ENCODE measurements around the gene ARID5B.

ARID5B gene

GRCh38 chr10:62085821-62086220 is 184.3 kb downstream of the ARID5B start:
- Histone ChIP-seq H3K27ac (ENCODE audit: low read length) (no peak overlapping the region), H3K4me3 (ENCODE audit: low read length in 2 of 2) (no peak overlapping the region), H3K27me3 (ENCODE audit: control insufficient read depth in 1 of 2, insufficient read depth in 2 of 2, low read length in 2 of 2) (no peaks in the 10 kb centered on the region), H3K36me3 (ENCODE audit: control insufficient read depth in 2 of 2, insufficient read depth in 2 of 2, low read length in 2 of 2) (peaks cover 10 to 19% of the 10 kb centered on the region in 2 donors), H3K4me1 (ENCODE audit: control insufficient read depth, insufficient read depth, low read length) (peaks cover 18% of the 10 kb centered on the region), H3K9me3 (ENCODE audit: control insufficient read depth in 2 of 2, low read length in 2 of 2) (no peaks in the 10 kb centered on the region), H3K9ac (ENCODE audit: low read length in 2 of 2) (no peak overlapping the region)

GRCh38 chr10:62087329-62087728 is 185.8 kb downstream of the ARID5B start:
- Histone ChIP-seq H3K27ac (ENCODE audit: low read length) (no peak overlapping the region), H3K4me1 (ENCODE audit: control insufficient read depth, insufficient read depth, low read length) (peaks cover 13% of the 10 kb centered on the region), H3K9ac (ENCODE audit: low read length in 2 of 2) (no peak overlapping the region), H3K27me3 (ENCODE audit: control insufficient read depth in 1 of 2, insufficient read depth in 2 of 2, low read length in 2 of 2) (no peaks in the 10 kb centered on the region), H3K4me3 (ENCODE audit: low read length in 2 of 2) (no peak overlapping the region), H3K36me3 (ENCODE audit: control insufficient read depth in 2 of 2, insufficient read depth in 2 of 2, low read length in 2 of 2) (peaks cover 24 to 33% of the 10 kb centered on the region in 2 donors), H3K9me3 (ENCODE audit: control insufficient read depth in 2 of 2, low read length in 2 of 2) (no peaks in the 10 kb centered on the region)

DNA sequence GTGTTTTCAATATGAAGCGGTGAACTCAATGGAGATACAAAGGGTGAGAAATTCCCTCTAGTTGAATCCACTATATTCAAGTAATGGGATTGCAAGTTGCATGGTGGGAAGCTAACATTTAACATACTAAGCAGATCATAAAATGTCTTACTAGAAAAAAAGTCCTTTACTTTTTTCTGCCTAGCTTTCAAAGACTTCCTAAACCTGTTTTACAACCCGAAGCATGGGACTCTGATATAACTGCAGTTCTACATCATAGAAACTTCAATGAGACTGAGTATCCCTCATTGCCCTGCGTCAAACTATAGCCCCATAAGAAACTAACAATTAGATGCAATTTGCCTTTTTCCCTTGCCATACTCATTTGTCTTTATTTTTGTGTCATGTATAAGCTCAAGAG is 187.3 kb downstream of the ARID5B start:
- Histone ChIP-seq H3K4me3 (ENCODE audit: low read length in 2 of 2) (no peak overlapping the region), H3K27me3 (ENCODE audit: control insufficient read depth in 1 of 2, insufficient read depth in 2 of 2, low read length in 2 of 2) (no peaks in the 10 kb centered on the region), H3K4me1 (ENCODE audit: control insufficient read depth, insufficient read depth, low read length) (no peaks in the 10 kb centered on the region), H3K27ac (ENCODE audit: low read length) (no peak overlapping the region), H3K9ac (ENCODE audit: low read length in 2 of 2) (no peak overlapping the region), H3K36me3 (ENCODE audit: control insufficient read depth in 2 of 2, insufficient read depth in 2 of 2, low read length in 2 of 2) (peaks cover 29 to 38% of the 10 kb centered on the region in 2 donors), H3K9me3 (ENCODE audit: control insufficient read depth in 2 of 2, low read length in 2 of 2) (no peaks in the 10 kb centered on the region)

- Histone ChIP-seq H3K4me3 (ENCODE audit: low read length in 2 of 2) (no peak overlapping the region), H3K27ac (ENCODE audit: low read length) (no peak overlapping the region), H3K9me3 (ENCODE audit: control insufficient read depth in 2 of 2, low read length in 2 of 2) (no peaks in the 10 kb centered on the region), H3K27me3 (ENCODE audit: control insufficient read depth in 1 of 2, insufficient read depth in 2 of 2, low read length in 2 of 2) (no peaks in the 10 kb centered on the region), H3K36me3 (ENCODE audit: control insufficient read depth in 2 of 2, insufficient read depth in 2 of 2, low read length in 2 of 2) (peaks cover 22 to 30% of the 10 kb centered on the region in 2 donors), H3K4me1 (ENCODE audit: control insufficient read depth, insufficient read depth, low read length) (peaks cover 6% of the 10 kb centered on the region), H3K9ac (ENCODE audit: low read length in 2 of 2) (no peak overlapping the region)
These were observed 191.0 kb downstream of the ARID5B start for GRCh38 chr10:62092301-62093030.

- Histone ChIP-seq H3K9ac (ENCODE audit: low read length in 2 of 2) (no peak overlapping the region), H3K27ac (ENCODE audit: low read length) (no peak overlapping the region), H3K36me3 (ENCODE audit: control insufficient read depth in 2 of 2, insufficient read depth in 2 of 2, low read length in 2 of 2) (peaks cover 19 to 21% of the 10 kb centered on the region in 2 donors), H3K27me3 (ENCODE audit: control insufficient read depth in 1 of 2, insufficient read depth in 2 of 2, low read length in 2 of 2) (no peaks in the 10 kb centered on the region), H3K4me3 (ENCODE audit: low read length in 2 of 2) (no peak overlapping the region), H3K4me1 (ENCODE audit: control insufficient read depth, insufficient read depth, low read length) (peaks cover 6% of the 10 kb centered on the region), H3K9me3 (ENCODE audit: control insufficient read depth in 2 of 2, low read length in 2 of 2) (no peaks in the 10 kb centered on the region)
These were observed 192.4 kb downstream of the ARID5B start for GRCh38 chr10:62093863-62094291.

DNA sequence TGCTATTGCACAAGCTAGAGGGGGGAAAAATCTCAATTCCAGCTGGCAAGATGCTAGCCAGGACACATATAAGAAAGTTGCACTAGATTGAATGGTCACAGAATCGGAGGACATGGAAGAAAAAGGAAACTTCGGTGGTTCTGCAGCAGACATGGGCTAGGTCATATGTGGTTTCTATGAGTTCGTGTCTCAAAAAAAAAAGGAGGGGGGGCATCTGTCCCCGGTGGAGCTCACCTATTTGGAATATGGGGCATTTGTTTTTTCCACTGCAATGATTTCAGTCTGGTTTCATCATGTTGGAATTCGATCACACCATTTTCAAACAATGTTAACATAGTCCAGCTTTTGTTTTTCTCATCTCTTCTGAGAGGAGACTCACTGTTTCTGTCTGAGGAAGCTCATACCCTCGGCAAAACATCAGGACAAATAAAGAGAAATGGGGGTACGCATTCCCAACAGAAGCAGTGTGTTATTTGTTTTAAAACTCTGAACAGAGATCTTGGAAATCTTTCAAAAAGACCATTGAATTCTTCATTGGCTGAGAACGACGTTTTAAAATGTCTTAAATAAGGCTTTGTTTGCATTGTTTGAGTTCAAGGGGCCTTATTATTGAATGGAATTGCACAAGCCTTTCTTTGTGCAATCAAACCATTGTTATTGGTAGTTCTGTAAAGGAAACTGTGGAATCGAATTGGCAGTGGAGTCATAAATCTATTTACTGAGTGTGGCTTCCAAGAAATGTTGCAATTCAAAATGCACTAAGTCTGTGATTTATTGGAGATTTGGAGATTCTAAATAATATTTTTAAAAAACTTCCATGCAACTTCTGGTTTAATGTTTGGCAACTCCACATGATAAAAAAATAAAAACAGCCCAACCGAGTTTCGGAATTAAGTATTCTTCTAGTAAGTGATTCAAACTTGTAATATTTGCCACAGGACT is 194.0 kb downstream of the ARID5B start:
- H3K9ac ChIP-seq (ENCODE audit: low read length in 2 of 2): peak overlapping the region in 1 of 2 donors; percentile 14
- H3K4me1 ChIP-seq (ENCODE audit: control insufficient read depth, insufficient read depth, low read length): peaks cover 6% of the 10 kb centered on the region
- H3K36me3 ChIP-seq (ENCODE audit: control insufficient read depth in 2 of 2, insufficient read depth in 2 of 2, low read length in 2 of 2): peaks cover 19% of the 10 kb centered on the region in 2 donors
- H3K4me3 ChIP-seq (ENCODE audit: low read length in 2 of 2): peak overlapping the region; percentile 24 to 32
- H3K27ac ChIP-seq (ENCODE audit: low read length): peak overlapping the region; percentile 53
- H3K9me3 ChIP-seq (ENCODE audit: control insufficient read depth in 2 of 2, low read length in 2 of 2): no peaks in the 10 kb centered on the region
- no peaks in the 10 kb centered on the region for H3K27me3 ChIP-seq (ENCODE audit: control insufficient read depth in 1 of 2, insufficient read depth in 2 of 2, low read length in 2 of 2)

GRCh38 chr10:62096256-62096933 is 194.9 kb downstream of the ARID5B start:
- no peaks in the 10 kb centered on the region for H3K27me3 ChIP-seq (ENCODE audit: control insufficient read depth in 1 of 2, insufficient read depth in 2 of 2, low read length in 2 of 2)
- peak overlapping the region in 1 of 2 donors; percentile 27 for H3K4me3 ChIP-seq (ENCODE audit: low read length in 2 of 2)
- H3K36me3 ChIP-seq (ENCODE audit: control insufficient read depth in 2 of 2, insufficient read depth in 2 of 2, low read length in 2 of 2): peaks cover 13 to 14% of the 10 kb centered on the region in 2 donors
- peaks cover 6% of the 10 kb centered on the region for H3K4me1 ChIP-seq (ENCODE audit: control insufficient read depth, insufficient read depth, low read length)
- H3K27ac ChIP-seq (ENCODE audit: low read length): no peak overlapping the region
- no peaks in the 10 kb centered on the region for H3K9me3 ChIP-seq (ENCODE audit: control insufficient read depth in 2 of 2, low read length in 2 of 2)
- no peak overlapping the region for H3K9ac ChIP-seq (ENCODE audit: low read length in 2 of 2)

- Histone ChIP-seq H3K27ac (ENCODE audit: low read length) (no peak overlapping the region), H3K36me3 (ENCODE audit: control insufficient read depth in 2 of 2, insufficient read depth in 2 of 2, low read length in 2 of 2) (no peaks in the 10 kb centered on the region), H3K4me1 (ENCODE audit: control insufficient read depth, insufficient read depth, low read length) (peaks cover 6% of the 10 kb centered on the region), H3K9me3 (ENCODE audit: control insufficient read depth in 2 of 2, low read length in 2 of 2) (no peaks in the 10 kb centered on the region), H3K27me3 (ENCODE audit: control insufficient read depth in 1 of 2, insufficient read depth in 2 of 2, low read length in 2 of 2) (no peaks in the 10 kb centered on the region), H3K9ac (ENCODE audit: low read length in 2 of 2) (no peak overlapping the region), H3K4me3 (ENCODE audit: low read length in 2 of 2) (no peak overlapping the region)
These were observed 197.0 kb downstream of the ARID5B start for GRCh38 chr10:62098278-62099121.

GRCh38 chr10:62099299-62099698 is 197.8 kb downstream of the ARID5B start:
- Histone ChIP-seq H3K9me3 (ENCODE audit: control insufficient read depth in 2 of 2, low read length in 2 of 2) (no peaks in the 10 kb centered on the region), H3K27ac (ENCODE audit: low read length) (no peak overlapping the region), H3K9ac (ENCODE audit: low read length in 2 of 2) (no peak overlapping the region), H3K36me3 (ENCODE audit: control insufficient read depth in 2 of 2, insufficient read depth in 2 of 2, low read length in 2 of 2) (no peaks in the 10 kb centered on the region), H3K4me1 (ENCODE audit: control insufficient read depth, insufficient read depth, low read length) (peaks cover 6% of the 10 kb centered on the region), H3K4me3 (ENCODE audit: low read length in 2 of 2) (no peak overlapping the region), H3K27me3 (ENCODE audit: control insufficient read depth in 1 of 2, insufficient read depth in 2 of 2, low read length in 2 of 2) (no peaks in the 10 kb centered on the region)

DNA sequence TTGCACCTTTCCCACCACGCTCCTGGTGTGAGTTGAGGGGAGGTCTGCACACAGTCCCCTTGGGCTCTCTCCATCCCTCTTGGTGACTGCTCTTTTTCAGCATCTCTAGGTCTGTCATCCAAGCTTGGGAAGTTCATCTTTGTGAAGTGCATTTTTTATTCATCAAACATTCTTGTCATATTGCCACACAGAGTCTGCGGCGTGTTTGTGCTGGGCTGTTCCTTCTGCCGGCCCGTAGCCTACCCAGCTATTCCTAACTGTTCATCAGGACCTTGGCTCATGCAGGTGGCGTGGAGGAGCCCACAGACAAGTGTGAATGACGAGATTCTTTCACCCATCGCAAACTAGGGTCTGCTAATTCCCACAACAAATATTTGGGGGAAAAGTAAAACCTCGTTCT is 202.4 kb downstream of the ARID5B start:
- Histone ChIP-seq H3K27ac (ENCODE audit: low read length) (no peak overlapping the region), H3K36me3 (ENCODE audit: control insufficient read depth in 2 of 2, insufficient read depth in 2 of 2, low read length in 2 of 2) (no peaks in the 10 kb centered on the region), H3K4me3 (ENCODE audit: low read length in 2 of 2) (no peak overlapping the region), H3K4me1 (ENCODE audit: control insufficient read depth, insufficient read depth, low read length) (no peaks in the 10 kb centered on the region), H3K9me3 (ENCODE audit: control insufficient read depth in 2 of 2, low read length in 2 of 2) (no peaks in the 10 kb centered on the region), H3K9ac (ENCODE audit: low read length in 2 of 2) (no peak overlapping the region), H3K27me3 (ENCODE audit: control insufficient read depth in 1 of 2, insufficient read depth in 2 of 2, low read length in 2 of 2) (no peaks in the 10 kb centered on the region)
